Retina (tissue), 1 donor: ENCODE results near the gene BRI3BP.
"Not testable (repeated sequence)": the region's sequence is repeated elsewhere in the genome, so short reads cannot be mapped to it uniquely, and the experiment has no call there.

Experiments
- DNase-seq: peaks from one replicate; pipeline ENCODE4 v3.0.0-alpha.2; 2016

Gene BRI3BP

DNA sequence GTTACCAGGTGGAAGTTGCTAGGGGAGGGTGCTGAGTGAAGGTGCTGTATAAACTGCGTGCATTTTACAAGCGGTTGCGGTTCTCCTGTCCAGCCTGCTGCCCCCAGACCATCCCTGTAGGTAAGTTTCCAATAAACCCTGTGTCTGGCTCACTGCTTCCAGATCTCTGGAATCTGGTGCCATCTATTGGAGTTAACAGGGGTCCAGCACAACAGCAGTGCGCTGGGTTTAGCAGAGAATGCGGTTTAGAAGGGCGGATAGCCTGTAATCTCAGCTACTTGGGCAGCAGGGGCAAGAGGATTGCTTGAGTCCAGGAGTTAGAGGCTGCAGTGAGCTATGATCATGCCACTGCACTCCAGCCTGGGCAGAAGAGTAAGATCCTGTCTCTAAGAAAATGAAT is 76.7 kb downstream of the BRI3BP start:
- no peak for DNase-seq

DNA sequence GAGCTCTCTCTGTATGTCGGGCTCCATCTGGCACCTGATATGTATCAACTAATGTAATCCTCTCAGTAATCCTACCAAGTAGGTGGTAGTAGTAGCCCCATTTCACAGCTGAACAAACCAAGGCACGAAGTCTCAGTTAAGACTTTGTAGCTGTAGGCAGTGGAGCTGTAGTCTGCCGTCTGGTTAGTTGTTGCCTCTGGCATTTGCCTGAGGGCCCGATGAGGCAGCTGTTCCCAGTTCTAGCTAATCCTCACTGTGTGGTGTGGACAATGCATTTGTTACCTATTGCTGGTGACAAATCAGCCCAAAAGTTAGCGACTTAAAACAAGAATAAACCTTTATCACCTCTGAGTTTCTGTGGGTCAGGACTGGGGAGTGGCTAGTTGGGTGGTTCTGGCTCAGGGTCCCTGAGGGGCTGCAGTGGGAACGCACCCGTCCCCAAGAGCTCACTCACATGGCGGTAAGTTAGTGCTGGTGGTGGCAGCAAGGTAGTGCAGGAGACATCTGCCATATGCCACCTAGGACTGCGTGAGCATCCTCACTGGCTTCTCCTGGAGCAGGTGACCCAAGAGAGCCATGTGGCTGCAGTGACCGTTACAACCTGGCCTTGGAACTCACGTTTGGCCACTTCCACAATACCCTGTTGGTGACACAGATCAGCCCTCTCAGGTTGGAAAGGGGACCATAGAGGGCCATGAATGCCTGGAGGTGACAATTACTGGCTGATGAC is 77.4 kb downstream of the BRI3BP start:
- DNase-seq, result no peak

- DNase-seq, result no peak
These were observed 78.0 kb downstream of the BRI3BP start for GRCh38 chr12:125071456-125071855.

DNA sequence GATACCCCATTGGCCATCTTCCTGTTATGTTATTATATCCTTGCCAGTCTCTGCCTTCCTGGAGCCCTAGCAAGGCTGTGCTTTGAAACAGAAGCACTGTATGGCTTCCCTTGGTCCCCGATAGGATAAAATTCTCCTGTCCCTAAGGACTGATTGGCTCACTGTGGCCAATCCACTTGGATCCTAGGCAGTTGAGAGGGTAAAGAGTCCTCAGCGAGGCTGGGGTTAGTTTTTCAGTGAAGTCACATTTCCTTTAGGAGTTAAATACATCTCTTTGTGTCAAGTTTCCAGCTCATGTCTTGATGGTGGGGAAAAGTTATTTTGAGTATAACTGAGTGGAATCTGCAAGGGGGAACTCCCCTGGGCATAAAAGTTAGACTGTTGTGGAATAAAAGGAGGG is 79.1 kb downstream of the BRI3BP start:
- no peak for DNase-seq

- not testable (repeated sequence) for DNase-seq
These were observed 80.8 kb downstream of the BRI3BP start for GRCh38 chr12:125074294-125074693.

DNA sequence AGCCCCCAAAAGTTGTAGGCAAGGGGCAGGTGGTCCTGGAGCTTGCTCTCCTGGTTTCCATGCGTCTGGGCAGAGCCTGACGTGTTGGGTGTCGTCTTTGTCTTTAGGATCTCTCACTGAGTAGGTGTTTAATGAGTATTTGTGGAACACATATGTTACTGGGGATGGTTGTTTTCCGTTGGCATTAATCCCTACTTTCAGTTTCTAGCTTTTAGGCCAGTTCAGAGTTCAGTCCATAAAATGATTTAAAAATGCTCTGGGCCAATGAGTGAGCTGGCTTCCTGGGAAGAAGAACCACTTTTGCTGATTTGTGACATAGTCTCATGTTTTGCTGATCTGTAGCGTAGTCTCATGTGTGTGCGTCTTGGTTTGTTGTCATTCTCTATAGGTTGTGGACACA is 82.7 kb downstream of the BRI3BP start:
- no peak for DNase-seq

GRCh38 chr12:125079084-125079483 is 85.6 kb downstream of the BRI3BP start:
- DNase-seq, result no peak

- no peak for DNase-seq
These were observed 86.5 kb downstream of the BRI3BP start for GRCh38 chr12:125079648-125080645.
